ENCODE data around the gene NUP98.

Gene NUP98

DNA sequence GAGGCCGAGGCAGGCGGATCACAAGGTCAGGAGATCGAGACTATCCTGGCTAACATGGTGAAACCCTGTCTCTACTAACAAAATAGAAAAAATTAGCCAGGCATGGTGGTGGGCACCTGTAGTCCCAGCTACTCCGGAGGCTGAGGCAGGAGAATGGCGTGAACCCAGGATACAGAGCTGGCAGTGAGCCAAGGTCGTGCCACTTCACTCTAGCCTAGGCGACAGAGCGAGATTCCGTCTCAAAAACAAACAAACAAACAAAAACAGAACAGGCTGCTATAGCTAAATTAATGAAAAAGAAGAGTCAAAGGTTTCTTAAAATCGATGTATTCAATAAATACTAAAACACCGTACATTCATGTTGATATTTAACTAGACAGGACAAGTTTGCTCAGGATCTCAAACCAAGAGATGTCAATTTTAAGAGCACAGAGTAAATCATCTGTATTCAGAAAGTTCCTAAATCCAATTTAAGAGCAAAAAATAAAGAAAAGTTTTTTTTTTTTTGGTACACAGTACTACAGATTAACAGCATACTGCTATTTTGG is 59.9 kb downstream of the NUP98 start:
- Histone ChIP-seq H2BK5ac (ENCODE audit: low read length) (no peak overlapping the region), H3K4ac (ENCODE audit: low read depth, low read length) (no peak overlapping the region), H3K9ac (ENCODE audit: low read length) (no peak overlapping the region), H2BK15ac (replicated peaks; ENCODE audit: low read depth) (no peak overlapping the region), H4K8ac (ENCODE audit: low read depth, low read length) (no peak overlapping the region), H2AK5ac (ENCODE audit: low read length) (no peak overlapping the region), H3K36me3 (ENCODE audit: control insufficient read depth, insufficient read depth, low read length) (peaks cover 5% of the 10 kb centered on the region), H3K4me3 (ENCODE audit: low read length) (no peak overlapping the region), H3K79me2 (ENCODE audit: control insufficient read depth, insufficient read depth, low read length) (no peaks in the 10 kb centered on the region), H3K4me1 (ENCODE audit: control insufficient read depth, low read depth, low read length) (no peaks in the 10 kb centered on the region), H3K23ac (ENCODE audit: low read length) (no peak overlapping the region), H2BK120ac (ENCODE audit: low read depth, low read length) (no peak overlapping the region), H4K5ac (ENCODE audit: low read length) (no peak overlapping the region), H3K18ac (ENCODE audit: low read length) (no peak overlapping the region), H3K27ac (ENCODE audit: low read depth, low read length) (no peak overlapping the region), H3K27me3 (ENCODE audit: insufficient read depth, low read length, poor library complexity) (no peaks in the 10 kb centered on the region), H3K4me2 (ENCODE audit: low read length) (no peak overlapping the region), H3K79me1 (ENCODE audit: low read length) (no peaks in the 10 kb centered on the region), H3K56ac (ENCODE audit: low read length) (no peak overlapping the region)
- DNase-seq, result no peak
- no CpG with 5 or more reads among the region's 11 CpGs for WGBS (ENCODE audit: extremely low coverage, insufficient coverage, low lambda C conversion rate)

DNA sequence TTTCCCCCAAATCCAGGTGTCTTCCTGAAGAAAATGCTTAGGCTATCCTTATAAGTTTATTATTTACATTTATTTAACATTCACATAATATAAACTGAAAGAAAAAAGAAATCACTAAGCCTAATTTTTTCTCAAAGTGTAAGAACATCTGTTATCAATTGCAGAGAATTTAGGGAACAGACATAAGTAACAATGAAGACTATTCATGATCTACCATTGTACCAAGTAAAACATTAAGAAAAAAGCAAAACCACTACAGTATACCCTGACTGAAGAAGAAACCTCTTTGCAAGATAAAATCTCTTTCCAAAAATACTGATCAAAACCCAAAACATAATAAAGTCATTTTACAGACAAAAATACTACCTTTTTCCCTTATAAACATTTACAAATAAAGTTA is 60.5 kb downstream of the NUP98 start:
- Histone ChIP-seq H3K4me3 (ENCODE audit: low read length) (no peak overlapping the region), H3K79me2 (ENCODE audit: control insufficient read depth, insufficient read depth, low read length) (no peaks in the 10 kb centered on the region), H3K36me3 (ENCODE audit: control insufficient read depth, insufficient read depth, low read length) (peaks cover 3% of the 10 kb centered on the region), H3K9ac (ENCODE audit: low read length) (no peak overlapping the region), H3K18ac (ENCODE audit: low read length) (no peak overlapping the region), H3K27ac (ENCODE audit: low read depth, low read length) (no peak overlapping the region), H2AK5ac (ENCODE audit: low read length) (no peak overlapping the region), H3K27me3 (ENCODE audit: insufficient read depth, low read length, poor library complexity) (no peaks in the 10 kb centered on the region), H3K56ac (ENCODE audit: low read length) (no peak overlapping the region), H3K4me2 (ENCODE audit: low read length) (no peak overlapping the region), H2BK120ac (ENCODE audit: low read depth, low read length) (no peak overlapping the region), H4K5ac (ENCODE audit: low read length) (no peak overlapping the region), H3K4ac (ENCODE audit: low read depth, low read length) (no peak overlapping the region), H4K8ac (ENCODE audit: low read depth, low read length) (no peak overlapping the region), H3K4me1 (ENCODE audit: control insufficient read depth, low read depth, low read length) (no peaks in the 10 kb centered on the region), H3K79me1 (ENCODE audit: low read length) (no peaks in the 10 kb centered on the region), H2BK5ac (ENCODE audit: low read length) (no peak overlapping the region), H3K23ac (ENCODE audit: low read length) (no peak overlapping the region), H2BK15ac (replicated peaks; ENCODE audit: low read depth) (no peak overlapping the region)
- DNase-seq, result no peak

DNA sequence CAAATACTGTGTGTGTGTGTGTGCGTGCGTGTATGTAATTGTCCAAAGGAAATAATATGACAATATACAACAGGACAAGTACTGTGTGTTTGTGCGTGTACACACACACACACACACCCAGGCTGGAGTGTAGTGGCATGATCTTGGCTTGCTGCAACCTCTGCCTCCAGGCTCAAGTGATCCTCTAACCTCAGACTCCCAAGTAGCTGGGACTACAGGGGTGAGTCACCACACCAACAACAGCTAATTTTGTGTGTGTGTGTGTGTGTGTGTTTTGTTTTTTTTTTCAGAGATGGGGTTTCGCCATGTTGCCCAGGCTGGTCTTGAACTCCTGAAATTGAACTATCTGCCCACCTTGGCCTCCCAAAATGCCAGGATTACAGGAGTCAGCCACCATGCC is 61.5 kb downstream of the NUP98 start:
- Histone ChIP-seq H3K36me3 (ENCODE audit: control insufficient read depth, insufficient read depth, low read length) (peaks cover 5% of the 10 kb centered on the region), H3K23ac (ENCODE audit: low read length) (no peak overlapping the region), H4K8ac (ENCODE audit: low read depth, low read length) (no peak overlapping the region), H2AK5ac (ENCODE audit: low read length) (no peak overlapping the region), H3K4me3 (ENCODE audit: low read length) (no peak overlapping the region), H3K4me1 (ENCODE audit: control insufficient read depth, low read depth, low read length) (no peaks in the 10 kb centered on the region), H4K5ac (ENCODE audit: low read length) (no peak overlapping the region), H3K56ac (ENCODE audit: low read length) (no peak overlapping the region), H3K4ac (ENCODE audit: low read depth, low read length) (no peak overlapping the region), H3K27me3 (ENCODE audit: insufficient read depth, low read length, poor library complexity) (no peaks in the 10 kb centered on the region), H2BK120ac (ENCODE audit: low read depth, low read length) (no peak overlapping the region), H3K9ac (ENCODE audit: low read length) (no peak overlapping the region), H3K4me2 (ENCODE audit: low read length) (no peak overlapping the region), H3K18ac (ENCODE audit: low read length) (no peak overlapping the region), H3K79me2 (ENCODE audit: control insufficient read depth, insufficient read depth, low read length) (no peaks in the 10 kb centered on the region), H2BK15ac (replicated peaks; ENCODE audit: low read depth) (no peak overlapping the region), H3K27ac (ENCODE audit: low read depth, low read length) (no peak overlapping the region), H2BK5ac (ENCODE audit: low read length) (no peak overlapping the region), H3K79me1 (ENCODE audit: low read length) (no peaks in the 10 kb centered on the region)
- WGBS (ENCODE audit: extremely low coverage, insufficient coverage, low lambda C conversion rate), result no CpG with 5 or more reads among the region's 4 CpGs
- peak; percentile 9 for DNase-seq

DNA sequence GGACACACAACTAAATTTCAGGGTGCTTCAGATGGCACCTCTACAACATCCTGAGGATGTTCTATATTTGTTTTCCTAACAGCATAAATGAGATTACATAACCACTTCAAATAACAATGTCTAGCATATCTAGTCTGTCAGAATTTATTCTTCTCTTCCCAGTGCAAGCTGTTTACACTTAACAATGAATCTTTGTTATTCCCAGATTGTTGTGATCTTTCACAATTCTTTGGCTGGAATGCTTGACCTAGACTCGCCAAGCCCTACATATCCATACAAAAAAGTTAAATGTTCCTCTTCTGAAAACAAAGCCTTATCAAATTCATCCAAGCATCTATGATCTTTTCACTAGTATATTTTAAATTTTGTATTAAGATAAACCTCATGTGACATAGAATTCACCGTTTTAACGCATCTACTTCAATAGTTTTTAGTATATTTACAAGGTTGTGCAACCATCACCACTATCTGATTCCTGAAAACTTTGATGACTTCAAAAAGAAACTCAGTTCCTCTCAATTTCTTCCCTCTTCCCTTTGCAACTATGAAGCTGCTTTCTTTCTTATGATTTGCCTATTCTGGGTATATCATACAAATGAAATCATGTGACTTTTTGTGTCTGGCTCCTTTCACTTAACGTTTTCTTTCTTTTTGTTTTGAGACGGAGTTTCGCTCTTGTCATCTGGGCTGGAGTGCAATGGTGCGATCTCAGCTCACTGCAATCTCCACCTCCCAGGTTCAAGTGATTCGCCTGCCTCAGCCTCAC is 64.5 kb downstream of the NUP98 start:
- no peak overlapping the region for H4K5ac ChIP-seq (ENCODE audit: low read length)
- no peak overlapping the region for H3K4ac ChIP-seq (ENCODE audit: low read depth, low read length)
- H3K27me3 ChIP-seq (ENCODE audit: insufficient read depth, low read length, poor library complexity), result no peaks in the 10 kb centered on the region
- no peak overlapping the region for H3K27ac ChIP-seq (ENCODE audit: low read depth, low read length)
- H4K8ac ChIP-seq (ENCODE audit: low read depth, low read length), result no peak overlapping the region
- H3K4me1 ChIP-seq (ENCODE audit: control insufficient read depth, low read depth, low read length), result no peaks in the 10 kb centered on the region
- no CpG with 5 or more reads among the region's 8 CpGs for WGBS (ENCODE audit: extremely low coverage, insufficient coverage, low lambda C conversion rate)
- H3K18ac ChIP-seq (ENCODE audit: low read length), result no peak overlapping the region
- no peak overlapping the region for H2BK15ac ChIP-seq (replicated peaks; ENCODE audit: low read depth)
- no peak for DNase-seq
- H3K56ac ChIP-seq (ENCODE audit: low read length), result no peak overlapping the region
- no peak overlapping the region for H2AK5ac ChIP-seq (ENCODE audit: low read length)
- H2BK5ac ChIP-seq (ENCODE audit: low read length), result no peak overlapping the region
- no peak overlapping the region for H3K9ac ChIP-seq (ENCODE audit: low read length)
- no peak overlapping the region for H3K4me3 ChIP-seq (ENCODE audit: low read length)
- no peak overlapping the region for H3K4me2 ChIP-seq (ENCODE audit: low read length)
- no peak overlapping the region for H3K23ac ChIP-seq (ENCODE audit: low read length)
- no peaks in the 10 kb centered on the region for H3K79me2 ChIP-seq (ENCODE audit: control insufficient read depth, insufficient read depth, low read length)
- H3K36me3 ChIP-seq (ENCODE audit: control insufficient read depth, insufficient read depth, low read length), result peaks cover 5% of the 10 kb centered on the region
- no peaks in the 10 kb centered on the region for H3K79me1 ChIP-seq (ENCODE audit: low read length)
- no peak overlapping the region for H2BK120ac ChIP-seq (ENCODE audit: low read depth, low read length)

DNA sequence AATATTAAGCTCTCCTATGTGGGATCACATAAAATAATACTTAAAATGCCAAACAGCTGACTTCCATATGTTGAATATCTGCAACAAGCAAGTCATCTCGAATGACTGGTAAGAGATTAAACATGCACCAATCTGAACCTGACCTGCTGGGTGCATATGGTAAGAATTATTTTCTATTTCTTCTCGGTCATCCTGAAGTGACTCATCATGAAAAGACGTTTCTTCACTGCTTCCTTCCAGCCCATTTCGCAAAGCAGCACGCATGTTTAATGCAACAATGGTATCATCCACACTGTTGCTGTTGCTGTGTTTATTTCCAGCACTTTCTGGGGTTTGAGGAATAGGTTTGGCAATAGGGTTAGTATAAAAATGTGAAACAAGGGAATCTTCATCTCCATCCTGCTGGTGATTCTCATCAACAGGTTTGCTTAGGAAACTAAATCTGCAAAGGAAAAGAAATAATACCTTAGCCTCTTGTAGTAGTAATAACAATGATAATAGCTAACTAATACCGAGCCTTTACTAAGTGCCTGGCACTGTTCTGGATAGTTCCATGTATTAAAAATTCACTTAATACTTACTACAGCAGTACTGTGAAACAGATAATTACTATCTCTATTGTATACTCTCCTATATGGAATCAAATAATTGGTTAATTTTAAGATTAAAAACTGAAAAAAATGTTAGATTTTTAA is 74.2 kb downstream of the NUP98 start:
- no peaks in the 10 kb centered on the region for H3K27me3 ChIP-seq (ENCODE audit: insufficient read depth, low read length, poor library complexity)
- no peak overlapping the region for H3K4me2 ChIP-seq (ENCODE audit: low read length)
- H3K36me3 ChIP-seq (ENCODE audit: control insufficient read depth, insufficient read depth, low read length), result peaks cover 11% of the 10 kb centered on the region
- H3K27ac ChIP-seq (ENCODE audit: low read depth, low read length), result no peak overlapping the region
- H3K23ac ChIP-seq (ENCODE audit: low read length), result no peak overlapping the region
- H2BK15ac ChIP-seq (replicated peaks; ENCODE audit: low read depth), result no peak overlapping the region
- no peaks in the 10 kb centered on the region for H3K79me2 ChIP-seq (ENCODE audit: control insufficient read depth, insufficient read depth, low read length)
- H3K79me1 ChIP-seq (ENCODE audit: low read length), result peaks cover 1% of the 10 kb centered on the region
- no peak for DNase-seq
- H3K9ac ChIP-seq (ENCODE audit: low read length), result no peak overlapping the region
- no peak overlapping the region for H3K4ac ChIP-seq (ENCODE audit: low read depth, low read length)
- no peak overlapping the region for H3K18ac ChIP-seq (ENCODE audit: low read length)
- H2BK5ac ChIP-seq (ENCODE audit: low read length), result no peak overlapping the region
- no peaks in the 10 kb centered on the region for H3K4me1 ChIP-seq (ENCODE audit: control insufficient read depth, low read depth, low read length)
- no peak overlapping the region for H4K5ac ChIP-seq (ENCODE audit: low read length)
- H4K8ac ChIP-seq (ENCODE audit: low read depth, low read length), result no peak overlapping the region
- no peak overlapping the region for H2BK120ac ChIP-seq (ENCODE audit: low read depth, low read length)
- no peak overlapping the region for H3K4me3 ChIP-seq (ENCODE audit: low read length)
- no peak overlapping the region for H2AK5ac ChIP-seq (ENCODE audit: low read length)
- H3K56ac ChIP-seq (ENCODE audit: low read length), result no peak overlapping the region
- no CpG with 5 or more reads among the region's 6 CpGs for WGBS (ENCODE audit: extremely low coverage, insufficient coverage, low lambda C conversion rate)
